Gastrocnemius medialis (tissue), 4 donors: ENCODE results near the gene DSTYK. TPM values are rescaled to one million over a fixed set of nuclear protein-coding genes. Genes with fewer than 3 reads are reported as not detected.

Experiments
- ATAC-seq, 2 donors: fragments of 150-250 bp; one replicate each; pipeline ENCODE4 v1.9.1; 2016
- DNase-seq, 2 donors: peaks; one replicate each; pipeline ENCODE4 v3.0.0-alpha.2; 2019
- H3K27ac ChIP-seq, 4 donors: fragments of 200-600 bp; sonication (generic); 1 replicate in 1 of 4; 2 replicates in 3 of 4; pipeline ENCODE4 v1.5.1; 2016 to 2018; ENCODE audit warnings: mild to moderate bottlenecking in 2 of 4, moderate library complexity in 1 of 4
- H3K27me3 ChIP-seq, 3 donors: fragments of 200-600 bp; sonication (generic) in 2 of 3; 1 replicate in 1 of 3; 2 replicates in 2 of 3; pipeline versions ENCODE4 v1.5.1 to v1.6.0; 2016 to 2019; ENCODE audit warnings: mild to moderate bottlenecking in 1 of 3, moderate library complexity in 1 of 3
- H3K36me3 ChIP-seq, 2 donors: fragments of 200-600 bp; sonication (generic) in 1 of 2; one replicate each; pipeline ENCODE4 v1.5.1; 2017 to 2018
- H3K4me1 ChIP-seq, 2 donors: fragments of 200-600 bp; sonication (generic) in 1 of 2; one replicate each; pipeline ENCODE4 v1.5.1; 2016 to 2017; ENCODE audit warnings: mild to moderate bottlenecking in 2 of 2
- H3K4me3 ChIP-seq, 4 donors: fragments of 200-600 bp; sonication (generic) in 3 of 4; 1 replicate in 1 of 4; 2 replicates in 3 of 4; pipeline ENCODE4 v1.5.1; 2016 to 2019; ENCODE audit warnings: mild to moderate bottlenecking in 2 of 4
- H3K9me3 ChIP-seq, 3 donors: fragments of 200-600 bp; sonication (generic) in 2 of 3; 1 replicate in 1 of 3; 2 replicates in 2 of 3; pipeline ENCODE4 v1.5.1; 2016 to 2019
- POLR2A ChIP-seq, 2 donors: fragments of 450-650 bp; IDR thresholded peaks; one replicate each; pipeline ENCODE4 v1.6.1; 2017; ENCODE audit warnings: antibody characterized with exemption in 2 of 2, mild to moderate bottlenecking in 2 of 2, moderate library complexity in 2 of 2
- in situ Hi-C, 4 donors: fragments of 200-750 bp; cut with MboI; loops; one replicate each; pipeline versions ENCODE4 v1.15.0 to v1.8.0; 2017; ENCODE audit warnings: low sequenced_read_pairs in 4 of 4
- intact Hi-C: fragments of 100-400 bp; cut with DNase I; formaldehyde crosslinking; loops from one replicate; pipeline ENCODE4 v1.15.1; 2023; ENCODE audit warnings: low total_unique reads
- total RNA-seq, 4 donors: library from RNA; depleted of rRNA; stranded (reverse); fragments of >200 nt; gene quantifications; one replicate each; pipeline versions ENCODE4 v1.1.0 to v1.2.3, GENCODE V29; 2016
- TF ChIP-seq, protein P1 (sequence below), 5 experiments: fragments of 450-650 bp in 3 of 5; fragments of 200-600 bp in 2 of 5; sonication (generic) in 2 of 5; IDR thresholded peaks in 4 of 5; conservative IDR thresholded peaks in 1 of 5; 1 replicate in 4 of 5; 2 replicates in 1 of 5; pipeline ENCODE4 v1.5.1; 2016 to 2019; ENCODE audit warnings: antibody characterized with exemption in 5 of 5, mild to moderate bottlenecking in 3 of 5, moderate library complexity in 3 of 5

Gene DSTYK
- total RNA-seq, 4 donors from 2014 or later: 12.2 to 15.8 (median 13.9) TPM

DNA sequence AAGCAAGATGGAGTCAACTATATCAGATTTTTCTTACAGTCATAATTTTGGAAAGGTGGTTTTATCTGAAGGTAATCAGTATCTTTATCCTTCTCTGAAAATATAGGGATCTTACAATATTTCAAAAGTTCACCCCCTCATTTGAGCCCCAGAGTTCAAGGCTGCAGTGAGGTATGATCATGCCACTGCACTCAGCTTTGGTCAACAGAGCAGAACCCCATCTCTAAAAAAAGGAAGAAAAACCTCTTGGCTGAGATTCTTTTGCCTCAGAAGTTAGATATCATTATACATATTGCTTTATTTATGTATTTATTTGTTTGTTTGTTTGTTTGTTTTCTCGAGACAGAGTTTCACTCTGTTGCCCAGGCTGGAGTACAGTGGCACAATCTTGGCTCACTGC lies 78.2 kb downstream of the DSTYK start:
- H3K27me3 ChIP-seq: no peaks in the 10 kb centered on the region
- H3K9me3 ChIP-seq: no peaks in the 10 kb centered on the region
- intact Hi-C loops: no loop called here
- H3K4me3 ChIP-seq: no peak overlapping the region
- no peak for ATAC-seq
- no peak overlapping the region for H3K27ac ChIP-seq
- no peak for DNase-seq
- no peaks in the 10 kb centered on the region for H3K36me3 ChIP-seq
- no peak for TF ChIP-seq POLR2A (IDR thresholded peaks at IDR 0.05)
- TF ChIP-seq, protein P1, sequence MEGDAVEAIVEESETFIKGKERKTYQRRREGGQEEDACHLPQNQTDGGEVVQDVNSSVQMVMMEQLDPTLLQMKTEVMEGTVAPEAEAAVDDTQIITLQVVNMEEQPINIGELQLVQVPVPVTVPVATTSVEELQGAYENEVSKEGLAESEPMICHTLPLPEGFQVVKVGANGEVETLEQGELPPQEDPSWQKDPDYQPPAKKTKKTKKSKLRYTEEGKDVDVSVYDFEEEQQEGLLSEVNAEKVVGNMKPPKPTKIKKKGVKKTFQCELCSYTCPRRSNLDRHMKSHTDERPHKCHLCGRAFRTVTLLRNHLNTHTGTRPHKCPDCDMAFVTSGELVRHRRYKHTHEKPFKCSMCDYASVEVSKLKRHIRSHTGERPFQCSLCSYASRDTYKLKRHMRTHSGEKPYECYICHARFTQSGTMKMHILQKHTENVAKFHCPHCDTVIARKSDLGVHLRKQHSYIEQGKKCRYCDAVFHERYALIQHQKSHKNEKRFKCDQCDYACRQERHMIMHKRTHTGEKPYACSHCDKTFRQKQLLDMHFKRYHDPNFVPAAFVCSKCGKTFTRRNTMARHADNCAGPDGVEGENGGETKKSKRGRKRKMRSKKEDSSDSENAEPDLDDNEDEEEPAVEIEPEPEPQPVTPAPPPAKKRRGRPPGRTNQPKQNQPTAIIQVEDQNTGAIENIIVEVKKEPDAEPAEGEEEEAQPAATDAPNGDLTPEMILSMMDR (IDR thresholded peaks at IDR 0.05 in 4 of 5, conservative IDR thresholded peaks at IDR 0.05 in 1 of 5): no peak
- H3K4me1 ChIP-seq: peaks cover 0 to 10% of the 10 kb centered on the region in 2 donors
- in situ Hi-C loops: loop anchor here in 1 of 4 donors (10.0 kb wide), 1 partner anchor 158 kb away; no protein-coding TSS in a partner anchor

DNA sequence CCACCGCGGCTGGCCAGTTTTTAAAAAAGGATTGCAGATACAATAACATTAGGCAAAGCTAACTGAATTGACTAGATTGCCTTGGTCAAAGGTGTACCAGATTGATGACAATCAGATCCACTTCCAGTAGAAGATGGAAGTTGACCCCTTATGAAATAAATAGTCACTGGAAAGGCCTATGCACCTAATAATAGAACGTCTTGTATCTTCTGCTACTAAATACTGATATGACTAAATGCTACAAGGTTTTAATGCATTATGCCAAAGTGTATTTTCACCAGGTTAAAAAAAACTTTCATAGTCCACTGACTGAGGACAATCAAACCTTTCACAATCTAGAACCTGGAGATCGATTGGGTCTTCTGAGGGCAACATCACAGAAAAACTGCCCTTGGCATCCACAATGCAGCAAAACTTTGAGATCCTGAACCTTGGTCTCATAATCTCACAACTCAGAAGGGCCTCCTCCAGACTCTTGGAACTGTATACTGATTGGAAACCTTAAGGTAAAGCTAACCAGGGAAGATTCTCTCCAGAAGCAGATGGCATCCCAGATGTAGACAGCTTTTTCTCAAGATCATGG lies 82.0 kb downstream of the DSTYK start:
- TF ChIP-seq, protein P1 (IDR thresholded peaks at IDR 0.05 in 4 of 5, conservative IDR thresholded peaks at IDR 0.05 in 1 of 5): no peak
- TF ChIP-seq POLR2A (IDR thresholded peaks at IDR 0.05): no peak
- intact Hi-C loops (no loop called here), in situ Hi-C loops (loop anchor here in 2 of 4 donors (10.0 kb wide), 2 partner anchors 125 to 155 kb away; no protein-coding TSS in a partner anchor)
- H3K9me3 ChIP-seq: no peaks in the 10 kb centered on the region
- no peak overlapping the region for H3K4me3 ChIP-seq
- peaks cover 0 to 10% of the 10 kb centered on the region in 2 donors for H3K4me1 ChIP-seq
- no peak for ATAC-seq
- no peak overlapping the region for H3K27ac ChIP-seq
- no peak for DNase-seq
- H3K27me3 ChIP-seq: no peaks in the 10 kb centered on the region
- H3K36me3 ChIP-seq: no peaks in the 10 kb centered on the region

DNA sequence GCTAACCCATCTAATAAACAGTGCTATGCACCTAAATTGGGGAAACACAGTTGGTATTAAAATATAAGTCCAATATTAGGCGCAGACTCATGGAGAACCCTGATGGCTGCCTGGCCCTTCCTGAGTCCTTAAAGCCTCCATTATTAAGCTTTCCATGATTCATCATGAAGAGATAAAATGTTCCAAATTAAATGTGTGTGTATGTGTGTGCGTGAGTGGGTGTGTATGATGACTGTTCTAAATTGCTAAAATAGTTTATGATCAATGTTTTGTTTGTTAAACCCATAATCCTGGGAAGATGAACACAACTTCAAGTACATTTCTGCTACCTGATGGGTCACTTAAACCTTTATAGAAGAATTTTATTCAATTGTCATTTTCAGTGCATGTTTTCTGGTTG lies 83.5 kb downstream of the DSTYK start:
- Histone ChIP-seq H3K9me3 (no peaks in the 10 kb centered on the region), H3K4me3 (no peak overlapping the region), H3K36me3 (no peaks in the 10 kb centered on the region), H3K27ac (no peak overlapping the region), H3K4me1 (peaks cover 1 to 11% of the 10 kb centered on the region in 2 donors), H3K27me3 (no peaks in the 10 kb centered on the region)
- ATAC-seq: no peak
- in situ Hi-C loops (loop anchor here in 1 of 4 donors (10.0 kb wide), 1 partner anchor 127 kb away; no protein-coding TSS in a partner anchor), intact Hi-C loops (no loop called here)
- TF ChIP-seq, protein P1 (IDR thresholded peaks at IDR 0.05 in 4 of 5, conservative IDR thresholded peaks at IDR 0.05 in 1 of 5): no peak
- TF ChIP-seq POLR2A (IDR thresholded peaks at IDR 0.05): no peak
- no peak for DNase-seq

DNA sequence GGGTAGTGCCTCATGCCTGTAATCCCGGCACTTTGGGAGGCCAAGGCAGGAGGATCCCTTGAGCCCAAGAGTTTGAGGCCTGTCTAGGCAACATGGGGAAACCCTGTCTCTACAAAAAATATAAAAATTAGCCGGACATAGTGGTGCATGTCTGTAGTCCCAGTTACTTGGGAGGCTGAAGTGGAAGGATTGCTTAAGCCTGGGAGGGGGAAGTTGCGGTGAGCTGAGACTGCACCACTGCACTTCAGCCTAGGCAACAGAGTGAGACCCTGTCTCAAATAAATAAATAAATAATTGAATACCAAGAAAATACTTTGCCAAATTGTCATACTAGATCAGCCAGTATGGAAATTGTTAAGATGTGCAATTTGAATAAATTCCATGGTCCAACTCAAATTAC lies 83.9 kb downstream of the DSTYK start:
- Histone ChIP-seq H3K9me3 (no peaks in the 10 kb centered on the region), H3K27ac (no peak overlapping the region), H3K4me3 (no peak overlapping the region), H3K36me3 (no peaks in the 10 kb centered on the region), H3K27me3 (no peaks in the 10 kb centered on the region), H3K4me1 (peaks cover 5 to 15% of the 10 kb centered on the region in 2 donors)
- DNase-seq: no peak
- TF ChIP-seq, protein P1 (IDR thresholded peaks at IDR 0.05 in 4 of 5, conservative IDR thresholded peaks at IDR 0.05 in 1 of 5): no peak
- TF ChIP-seq POLR2A (IDR thresholded peaks at IDR 0.05): no peak
- intact Hi-C loops: no loop called here
- no peak for ATAC-seq
- in situ Hi-C loops: loop anchor here in 1 of 4 donors (10.0 kb wide), 1 partner anchor 127 kb away; no protein-coding TSS in a partner anchor
